GM12878 (cell line): ENCODE data around the gene PITPNB. TPM values are rescaled to one million over a fixed set of nuclear protein-coding genes. Genes with fewer than 3 reads are reported as not detected.

Experiments
- ATAC-seq: fragments of 200-7000 bp; cut with Tn5 transposase; 3 replicates; pipeline ENCODE4 v1.9.1; 2020; ENCODE audit warnings: mild to moderate bottlenecking, moderate library complexity
- BruUV-seq: library from RNA; stranded (reverse); fragments of 400-500 nt; replicated peaks from 2 replicates; lab custom pipeline; 2021; lab: Mats Ljungman, UMichigan
- CTCF ChIA-PET: fragments of 300-600 bp; sonication (Branson Sonifier 250); formaldehyde crosslinking; extraction: SDS; loops from one replicate; lab custom pipeline; 2021; ENCODE audit warnings: inconsistent platforms; lab: Yijun Ruan, JAX
- POLR2A ChIA-PET: fragments of 350-600 bp; formaldehyde crosslinking; extraction: SDS; loops from one replicate; lab custom pipeline; 2021; ENCODE audit warnings: inconsistent platforms; lab: Charles Lee
- RAD21 ChIA-PET: fragments of 300-600 bp; sonication (Branson Sonifier 250); formaldehyde crosslinking; loops from one replicate; lab custom pipeline; 2023; ENCODE audit warnings: antibody characterized with exemption; ENCODE audit not compliant: unreplicated experiment; lab: Charles Lee
- SMC1A ChIA-PET: fragments of 300-600 bp; sonication (Branson Sonifier 250); formaldehyde crosslinking; loops from one replicate; lab custom pipeline; 2023; ENCODE audit not compliant: unreplicated experiment, uncharacterized antibody; lab: Charles Lee
- DNase-seq: peaks from one replicate; pipeline ENCODE4 v3.0.0-alpha.2; 2011; ENCODE audit warnings: low read depth, low spot score
- FAIRE-seq: peaks from 3 replicates; lab custom pipeline; 2011; peaks lifted over from hg19 to GRCh38; lab: Jason Lieb, UNC
- H2AFZ ChIP-seq: 2 replicates; pipeline ENCODE4 v1.6.0; 2011; ENCODE audit warnings: low read depth, low read length, control low read depth; ENCODE audit not compliant: control insufficient read depth
- H3K27ac ChIP-seq: 2 replicates; pipeline ENCODE4 v1.5.1; 2011; ENCODE audit warnings: control low read depth; ENCODE audit not compliant: control insufficient read depth, insufficient read depth
- H3K27me3 ChIP-seq, 2 experiments: replicated peaks in 1 of 2; 2 replicates each; pipeline versions ENCODE4 v1.6.0 to v1.6.1; 2011; ENCODE audit warnings: low read length in 1 of 2; ENCODE audit not compliant: control insufficient read depth in 2 of 2, insufficient read depth in 2 of 2
- H3K36me3 ChIP-seq, 2 experiments: 2 replicates each; pipeline ENCODE4 v1.5.1; 2011; ENCODE audit warnings: low read length in 1 of 2; ENCODE audit not compliant: control insufficient read depth in 2 of 2, insufficient read depth in 2 of 2
- H3K4me1 ChIP-seq: 2 replicates; pipeline ENCODE4 v1.6.1; 2011; ENCODE audit warnings: mild to moderate bottlenecking, low read length, moderate library complexity, mixed read lengths; ENCODE audit not compliant: control insufficient read depth, insufficient read depth
- H3K4me2 ChIP-seq: 2 replicates; pipeline ENCODE4 v1.6.0; 2011; ENCODE audit warnings: control low read depth; ENCODE audit not compliant: control insufficient read depth, insufficient read depth
- H3K4me3 ChIP-seq: fragments of 200-600 bp; sonication (generic); 2 replicates; pipeline ENCODE4 v1.5.1; 2016
- H3K79me2 ChIP-seq: 2 replicates; pipeline ENCODE4 v1.6.0; 2011; ENCODE audit warnings: low read length; ENCODE audit not compliant: control insufficient read depth, insufficient read depth
- H3K9ac ChIP-seq: 2 replicates; pipeline ENCODE4 v1.8.0; 2011; ENCODE audit warnings: low read length, control low read depth, mixed read lengths; ENCODE audit not compliant: control insufficient read depth, insufficient read depth
- H3K9me3 ChIP-seq: replicated peaks from 3 replicates; pipeline ENCODE4 v1.5.1; 2011; ENCODE audit warnings: mild to moderate bottlenecking, low read length; ENCODE audit not compliant: control insufficient read depth, insufficient read depth
- H4K20me1 ChIP-seq: 2 replicates; pipeline ENCODE4 v1.6.0; 2011; ENCODE audit not compliant: control insufficient read depth, insufficient read depth
- BCL11A ChIP-seq: IDR thresholded peaks from 2 replicates; pipeline ENCODE4 v1.6.1; 2011; ENCODE audit warnings: low read depth, low read length
- ETV6 ChIP-seq, 2 experiments: fragments of 450-650 bp in 1 of 2; IDR thresholded peaks in 1 of 2; conservative IDR thresholded peaks in 1 of 2; 2 replicates each; pipeline ENCODE4 v1.6.1; 2014; ENCODE audit warnings: antibody characterized with exemption in 1 of 2, borderline replicate concordance in 1 of 2, low read depth in 1 of 2, mild to moderate bottlenecking in 1 of 2, moderate library complexity in 1 of 2
- HDGF ChIP-seq: fragments of 450-650 bp; IDR thresholded peaks from 2 replicates; pipeline ENCODE4 v1.6.1; 2016; ENCODE audit warnings: antibody characterized with exemption
- KDM1A ChIP-seq: fragments of 200-600 bp; sonication (generic); IDR thresholded peaks from 2 replicates; pipeline ENCODE4 v1.6.1; 2016; ENCODE audit warnings: borderline replicate concordance
- MEF2A ChIP-seq: IDR thresholded peaks from 2 replicates; pipeline ENCODE4 v1.6.1; 2011; ENCODE audit warnings: low read depth, mild to moderate bottlenecking, low read length, moderate library complexity; ENCODE audit not compliant: insufficient read depth
- MYB ChIP-seq: fragments of 150-350 bp; IDR thresholded peaks from 2 replicates; pipeline ENCODE4 v1.6.1; 2014; ENCODE audit warnings: mild to moderate bottlenecking, low read depth, low read length, borderline replicate concordance
- SIX5 ChIP-seq: IDR thresholded peaks from 2 replicates; pipeline ENCODE4 v1.6.1; 2011; ENCODE audit warnings: mild to moderate bottlenecking, low read depth, low read length, moderate library complexity; ENCODE audit not compliant: severe bottlenecking
- TCF3 ChIP-seq: IDR thresholded peaks from 2 replicates; pipeline ENCODE4 v1.6.1; 2012; ENCODE audit warnings: low read depth, mild to moderate bottlenecking, low read length, borderline replicate concordance; ENCODE audit not compliant: insufficient read depth
- ZNF207 ChIP-seq: fragments of 450-650 bp; IDR thresholded peaks from 2 replicates; pipeline ENCODE4 v1.6.1; 2014; ENCODE audit warnings: antibody characterized with exemption, mild to moderate bottlenecking, borderline replicate concordance
- ZNF274 ChIP-seq: IDR thresholded peaks from one replicate; pipeline ENCODE4 v1.8.0; 2011; ENCODE audit not compliant: insufficient read length, insufficient read depth
- ZSCAN29 ChIP-seq: fragments of 450-650 bp; IDR thresholded peaks from 2 replicates; pipeline ENCODE4 v1.6.1; 2017; ENCODE audit warnings: mild to moderate bottlenecking, moderate library complexity
- WGBS: methylation state at CpG from one replicate; pipeline ENCODE4 v1.1.6; 2016; ENCODE audit warnings: low lambda C conversion rate; ENCODE audit not compliant: insufficient replicate concordance, insufficient coverage; ENCODE audit errors: missing lambda C conversion rate; 5-methylcytosine and 5-hydroxymethylcytosine counted together
- in situ Hi-C: fragments of 300-500 bp; cut with MboI; formaldehyde crosslinking; loops from 9 replicates; pipeline ENCODE4 v1.14.3; 2018; ENCODE audit warnings: mixed read lengths
- intact Hi-C: fragments of 100-400 bp; cut with micrococcal nuclease; formaldehyde crosslinking; loops from one replicate; pipeline ENCODE4 v1.14.2; 2022; ENCODE audit not compliant: unreplicated experiment
- polyA plus RNA-seq, 11 experiments: library from polyadenylated mRNA; depleted of rRNA in 4 of 11; unstranded in 6 of 11; stranded (reverse) in 5 of 11; fragments of >200 nt; fragmentation: Nextera tagmentation in 4 of 11; fragmentation: Illumina TruSeq in 1 of 11; extraction: Ambion mirVana in 4 of 11; extraction: Trizol in 1 of 11; gene quantifications; 1 replicate in 1 of 11; 2 replicates in 10 of 11; pipeline versions ENCODE4 v1.2.1 to v1.2.3, GENCODE V29; 2011 to 2016; ENCODE audit warnings: inconsistent platforms in 2 of 11, missing spikeins in 2 of 11, low read depth in 1 of 11
- total RNA-seq, 4 experiments: library from RNA; depleted of rRNA in 3 of 4; stranded (reverse); fragments of >200 nt in 3 of 4; fragmentation: Illumina TruSeq in 1 of 4; extraction: Trizol in 1 of 4; gene quantifications; 2 replicates each; pipeline versions ENCODE4 v1.2.1 to v1.2.3, GENCODE V29; 2013 to 2021
- TF ChIP-seq, protein P1 (sequence below): fragments of 150-350 bp; IDR thresholded peaks from 2 replicates; pipeline ENCODE4 v1.6.1; 2014; ENCODE audit warnings: mild to moderate bottlenecking, low read depth, low read length
- TF ChIP-seq, protein P2 (sequence below): fragments of 450-650 bp; conservative IDR thresholded peaks from 2 replicates; pipeline ENCODE4 v1.6.1; 2017; ENCODE audit warnings: mild to moderate bottlenecking, moderate library complexity
- TF ChIP-seq, protein P3 (sequence below): IDR thresholded peaks from 2 replicates; pipeline ENCODE4 v1.6.1; 2012; ENCODE audit warnings: low read depth, low read length, improper control_type of control experiment
- TF ChIP-seq, protein P4 (sequence below), 3 experiments: IDR thresholded peaks in 2 of 3; conservative IDR thresholded peaks in 1 of 3; 2 replicates each; pipeline ENCODE4 v1.5.1; 2011; ENCODE audit warnings: low read depth in 3 of 3, low read length in 3 of 3, mild to moderate bottlenecking in 3 of 3, control low read depth in 2 of 3, moderate library complexity in 2 of 3, inconsistent platforms in 1 of 3, mixed read lengths in 1 of 3; ENCODE audit not compliant: control insufficient read depth in 2 of 3, insufficient read depth in 1 of 3; ENCODE audit errors: extremely low read depth in 1 of 3

The PITPNB gene
- total and polyA plus RNA-seq, 10 of the 15 experiments (the other 5 are each of a cell fraction or from before 2014, with no cell fraction given) = 19.7 to 116 (median 64.9) TPM

DNA sequence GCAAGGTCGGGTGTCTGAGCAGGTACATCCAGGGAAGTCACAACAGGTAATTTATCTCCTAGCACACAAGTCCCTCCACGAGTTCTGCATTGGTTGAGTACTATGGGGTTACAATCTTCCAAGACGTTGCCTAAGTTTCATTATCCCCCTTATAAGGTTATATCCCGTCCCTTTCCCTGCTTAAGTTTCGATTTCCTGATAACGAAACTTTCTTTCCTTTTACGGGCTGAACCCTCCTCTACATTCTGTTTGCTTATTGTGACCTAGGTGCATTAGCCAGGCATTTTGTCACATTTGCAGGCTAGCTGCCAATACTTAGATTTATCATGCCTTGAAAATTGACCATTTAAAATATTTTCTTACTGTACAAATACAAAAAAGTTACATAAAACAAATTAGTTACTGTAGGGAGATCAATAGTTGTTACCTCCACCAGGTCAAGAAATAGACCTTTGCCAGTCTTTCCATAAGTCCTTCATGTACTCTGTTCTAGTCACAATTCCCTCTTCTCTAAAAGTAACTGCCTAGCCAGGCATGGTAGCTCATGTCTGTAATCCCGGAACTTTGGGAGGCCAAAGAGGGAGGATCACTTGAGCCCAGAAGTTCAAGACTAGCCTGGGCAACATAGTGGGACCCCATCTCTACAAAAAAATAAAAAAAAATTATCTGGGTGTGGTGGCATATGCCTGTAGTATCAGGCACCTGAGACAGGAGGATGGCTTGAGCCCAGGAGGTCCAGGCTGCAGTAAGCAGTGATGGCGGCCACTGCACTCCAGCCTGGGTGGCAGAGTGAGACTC lies 14.3 kb upstream of the PITPNB start:
- ChIA-PET SMC1A (interaction anchor here (0.6 kb wide), 1 partner anchor 47 kb away, joined by 3 read pairs; no protein-coding TSS in a partner anchor), CTCF (interaction anchor here (1.7 kb wide), 1 partner anchor 14 kb away, joined by 4 read pairs; the partner anchor contains the start of gene PITPNB)
- TF ChIP-seq TCF3 (no peak), BCL11A (no peak), ETV6 (conservative IDR thresholded peaks at IDR 0.05 in 1 of 2, IDR thresholded peaks at IDR 0.05 in 1 of 2; ENCODE audit: borderline replicate concordance in 1 of 2, low read depth in 1 of 2) (no peak), MYB (no peak), KDM1A (no peak), ZNF207 (no peak), ZSCAN29 (no peak), MEF2A (no peak), SIX5 (no peak), ZNF274 (no peak), HDGF (no peak)
- TF ChIP-seq, protein P1, sequence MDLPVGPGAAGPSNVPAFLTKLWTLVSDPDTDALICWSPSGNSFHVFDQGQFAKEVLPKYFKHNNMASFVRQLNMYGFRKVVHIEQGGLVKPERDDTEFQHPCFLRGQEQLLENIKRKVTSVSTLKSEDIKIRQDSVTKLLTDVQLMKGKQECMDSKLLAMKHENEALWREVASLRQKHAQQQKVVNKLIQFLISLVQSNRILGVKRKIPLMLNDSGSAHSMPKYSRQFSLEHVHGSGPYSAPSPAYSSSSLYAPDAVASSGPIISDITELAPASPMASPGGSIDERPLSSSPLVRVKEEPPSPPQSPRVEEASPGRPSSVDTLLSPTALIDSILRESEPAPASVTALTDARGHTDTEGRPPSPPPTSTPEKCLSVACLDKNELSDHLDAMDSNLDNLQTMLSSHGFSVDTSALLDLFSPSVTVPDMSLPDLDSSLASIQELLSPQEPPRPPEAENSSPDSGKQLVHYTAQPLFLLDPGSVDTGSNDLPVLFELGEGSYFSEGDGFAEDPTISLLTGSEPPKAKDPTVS = no peak
- TF ChIP-seq, protein P2, sequence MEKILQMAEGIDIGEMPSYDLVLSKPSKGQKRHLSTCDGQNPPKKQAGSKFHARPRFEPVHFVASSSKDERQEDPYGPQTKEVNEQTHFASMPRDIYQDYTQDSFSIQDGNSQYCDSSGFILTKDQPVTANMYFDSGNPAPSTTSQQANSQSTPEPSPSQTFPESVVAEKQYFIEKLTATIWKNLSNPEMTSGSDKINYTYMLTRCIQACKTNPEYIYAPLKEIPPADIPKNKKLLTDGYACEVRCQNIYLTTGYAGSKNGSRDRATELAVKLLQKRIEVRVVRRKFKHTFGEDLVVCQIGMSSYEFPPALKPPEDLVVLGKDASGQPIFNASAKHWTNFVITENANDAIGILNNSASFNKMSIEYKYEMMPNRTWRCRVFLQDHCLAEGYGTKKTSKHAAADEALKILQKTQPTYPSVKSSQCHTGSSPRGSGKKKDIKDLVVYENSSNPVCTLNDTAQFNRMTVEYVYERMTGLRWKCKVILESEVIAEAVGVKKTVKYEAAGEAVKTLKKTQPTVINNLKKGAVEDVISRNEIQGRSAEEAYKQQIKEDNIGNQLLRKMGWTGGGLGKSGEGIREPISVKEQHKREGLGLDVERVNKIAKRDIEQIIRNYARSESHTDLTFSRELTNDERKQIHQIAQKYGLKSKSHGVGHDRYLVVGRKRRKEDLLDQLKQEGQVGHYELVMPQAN = no peak
- TF ChIP-seq, protein P3, sequence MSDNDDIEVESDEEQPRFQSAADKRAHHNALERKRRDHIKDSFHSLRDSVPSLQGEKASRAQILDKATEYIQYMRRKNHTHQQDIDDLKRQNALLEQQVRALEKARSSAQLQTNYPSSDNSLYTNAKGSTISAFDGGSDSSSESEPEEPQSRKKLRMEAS = no peak
- TF ChIP-seq, protein P4, sequence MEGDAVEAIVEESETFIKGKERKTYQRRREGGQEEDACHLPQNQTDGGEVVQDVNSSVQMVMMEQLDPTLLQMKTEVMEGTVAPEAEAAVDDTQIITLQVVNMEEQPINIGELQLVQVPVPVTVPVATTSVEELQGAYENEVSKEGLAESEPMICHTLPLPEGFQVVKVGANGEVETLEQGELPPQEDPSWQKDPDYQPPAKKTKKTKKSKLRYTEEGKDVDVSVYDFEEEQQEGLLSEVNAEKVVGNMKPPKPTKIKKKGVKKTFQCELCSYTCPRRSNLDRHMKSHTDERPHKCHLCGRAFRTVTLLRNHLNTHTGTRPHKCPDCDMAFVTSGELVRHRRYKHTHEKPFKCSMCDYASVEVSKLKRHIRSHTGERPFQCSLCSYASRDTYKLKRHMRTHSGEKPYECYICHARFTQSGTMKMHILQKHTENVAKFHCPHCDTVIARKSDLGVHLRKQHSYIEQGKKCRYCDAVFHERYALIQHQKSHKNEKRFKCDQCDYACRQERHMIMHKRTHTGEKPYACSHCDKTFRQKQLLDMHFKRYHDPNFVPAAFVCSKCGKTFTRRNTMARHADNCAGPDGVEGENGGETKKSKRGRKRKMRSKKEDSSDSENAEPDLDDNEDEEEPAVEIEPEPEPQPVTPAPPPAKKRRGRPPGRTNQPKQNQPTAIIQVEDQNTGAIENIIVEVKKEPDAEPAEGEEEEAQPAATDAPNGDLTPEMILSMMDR (IDR thresholded peaks at IDR 0.05 in 2 of 3, conservative IDR thresholded peaks at IDR 0.05 in 1 of 3; ENCODE audit: control insufficient read depth in 2 of 3, extremely low read depth in 1 of 3, insufficient read depth in 1 of 3, low read depth in 3 of 3, low read length in 3 of 3) = no peak

More for the DNA sequence above, 14.3 kb upstream of the PITPNB start:
- Histone ChIP-seq H4K20me1 (no peaks in the 10 kb centered on the region), H3K36me3 (no peaks in the 10 kb centered on the region), H3K79me2 (no peaks in the 10 kb centered on the region), H2AFZ (no peak overlapping the region), H3K9ac (no peak overlapping the region), H3K4me2 (no peak overlapping the region), H3K9me3 (no peaks in the 10 kb centered on the region), H3K27ac (no peak overlapping the region), H3K4me1 (no peaks in the 10 kb centered on the region), H3K27me3 (no peaks in the 10 kb centered on the region), H3K4me3 (no peak overlapping the region)
- no peak for DNase-seq
- intact Hi-C loops (no loop called here), in situ Hi-C loops (no loop called here)
- ATAC-seq = no peak
- 71% methylated on average over 9 of the region's 9 CpGs for WGBS
- BruUV-seq = no TSS peak
- ChIA-PET RAD21 (no interaction called here), POLR2A (interaction anchor here (0.5 kb wide), 1 partner anchor 79 kb away, joined by 3 read pairs; no protein-coding TSS in a partner anchor)
- FAIRE-seq = no peak
